Measurements from ENCODE around the gene CEPT1. TPM values are rescaled to one million over a fixed set of nuclear protein-coding genes. Genes with fewer than 3 reads are reported as not detected.

Gene CEPT1
- total RNA-seq, 1 experiment from 2014 or later, result 33.0 TPM

DNA sequence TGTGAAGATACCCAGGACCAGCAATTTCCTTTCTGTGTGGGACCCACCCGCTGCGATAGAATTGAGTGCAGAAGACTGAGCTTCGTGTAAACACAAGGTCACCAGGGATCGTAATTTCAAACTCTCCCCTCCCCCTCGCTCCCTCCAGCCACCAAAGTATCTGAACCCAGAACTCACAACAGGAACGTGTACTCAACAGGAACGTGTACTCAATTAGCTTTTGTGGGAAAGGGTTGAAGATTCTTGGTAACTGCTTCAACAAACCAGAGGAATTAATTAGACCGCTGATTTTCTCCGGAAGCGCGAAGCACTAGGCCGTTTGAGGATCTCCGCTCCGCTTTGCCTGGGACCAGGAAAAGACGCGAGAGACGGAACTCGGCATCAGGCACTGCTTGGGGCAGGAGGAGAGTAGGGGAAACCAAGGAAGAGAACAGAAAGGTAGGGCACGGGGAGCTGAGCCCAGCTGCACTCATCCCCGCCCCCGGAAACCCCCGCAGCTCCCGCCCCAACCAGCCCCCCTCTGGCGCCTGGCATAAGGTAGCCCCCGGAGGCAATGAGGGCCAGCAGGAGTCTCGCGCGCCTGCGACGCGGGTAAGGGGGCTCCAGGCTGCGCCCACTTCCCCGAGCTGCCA is 583 bp upstream of the CEPT1 start:
- Histone ChIP-seq H3T11ph (ENCODE audit: low read length) (no peak overlapping the region), H3K4ac (ENCODE audit: low read depth, low read length) (no peak overlapping the region), H3K9me3 (ENCODE audit: control insufficient read depth, low read depth, low read length) (no peaks in the 10 kb centered on the region), H3K56ac (ENCODE audit: insufficient read length, low read depth, low read length) (no peak overlapping the region), H2BK120ac (ENCODE audit: low read depth, low read length, poor library complexity, severe bottlenecking) (peak overlapping the region; percentile 31), H3K79me2 (ENCODE audit: insufficient read depth, low read length) (peaks cover 15% of the 10 kb centered on the region; the same call in 1 of the 2 replicates), H3K23ac (ENCODE audit: insufficient read length, low read depth, low read length) (no peak overlapping the region), H3K18ac (ENCODE audit: insufficient read length, low read depth, low read length) (peak overlapping the region; percentile 85), H4K8ac (replicated peaks; ENCODE audit: insufficient read length, low read depth, low read length) (no peak overlapping the region), H2BK15ac (ENCODE audit: low read depth, low read length) (no peak overlapping the region), H3K23me2 (ENCODE audit: insufficient read length, low read depth, low read length, poor library complexity, severe bottlenecking) (peaks cover 5% of the 10 kb centered on the region), H2BK5ac (ENCODE audit: insufficient read length, low read length) (peak overlapping the region; percentile 11), H2AFZ (ENCODE audit: low read length) (peak overlapping the region; percentile 94), H3K9ac (ENCODE audit: extremely low read depth, insufficient read length, low read length) (peak overlapping the region; percentile 67), H2AK5ac (ENCODE audit: insufficient read length, low read length) (no peak overlapping the region), H3K79me1 (ENCODE audit: insufficient read depth, low read depth, low read length, poor library complexity, severe bottlenecking) (no peaks in the 10 kb centered on the region), H3K4me1 (ENCODE audit: insufficient read depth, low read length) (no peaks in the 10 kb centered on the region), H2BK20ac (ENCODE audit: low read depth, low read length, poor library complexity, severe bottlenecking) (no peak overlapping the region), H4K91ac (ENCODE audit: insufficient read length, low read depth, low read length) (no peak overlapping the region), H3K27ac (ENCODE audit: insufficient read length, low read depth, low read length) (peak overlapping the region; percentile 93), H3K4me2 (ENCODE audit: insufficient read depth, insufficient read length, low read length) (peak overlapping the region; percentile 84), H3K14ac (ENCODE audit: insufficient read depth, low read length) (peak overlapping the region; percentile 96; the same call in 1 of the 2 replicates), H3K27me3 (ENCODE audit: insufficient read depth, low read length) (no peaks in the 10 kb centered on the region), H4K5ac (ENCODE audit: insufficient read length, low read depth, low read length) (no peak overlapping the region), H2BK12ac (ENCODE audit: insufficient read length, low read depth, low read length) (no peak overlapping the region), H4K20me1 (ENCODE audit: control insufficient read depth, insufficient read depth, insufficient read length) (no peaks in the 10 kb centered on the region)
- Mint-ChIP-seq H3K9me3 (no peaks in the 10 kb centered on the region; a peak in 1 of 5 replicates), H3K4me1 (peaks cover 29 to 33% of the 10 kb centered on the region in 2 experiments), H3K36me3 (ENCODE audit: insufficient read depth in 1 of 3, low read depth in 3 of 3) (peaks cover 6 to 20% (median 12%) of the 10 kb centered on the region in 3 experiments; a peak in 6 of 7 replicates), H3K4me3 (peak overlapping the region; percentile 98), H3K27ac (peak overlapping the region; percentile 97 to 100 (median 98)), H3K27me3 (ENCODE audit: low read depth) (peaks cover 1% of the 10 kb centered on the region; the same call in 1 of the 2 replicates)
- peak; percentile 47 for DNase-seq
- no peak for TF ChIP-seq CTCF (conservative IDR thresholded peaks at IDR 0.05)
- no CpG with 5 or more reads among the region's 33 CpGs for WGBS (ENCODE audit: extremely low coverage, insufficient read length, low lambda C conversion rate)

All from H9 (cell line).